HG02943 (cell line): ENCODE measurements around the gene STK32B.

Experiments
- ATAC-seq: cut with Tn5 transposase; IDR thresholded peaks from one replicate; pipeline ENCODE4 v1.9.1; 2021; ENCODE audit warnings: mild to moderate bottlenecking, low read depth, moderate library complexity; ENCODE audit not compliant: unreplicated experiment

STK32B gene

GRCh38 chr4:5458676-5459075 is 407.4 kb downstream of the STK32B start:
- ATAC-seq = no peak

- no peak for ATAC-seq
Measured at GRCh38 chr4:5459236-5459635, 408.0 kb downstream of the STK32B start.

GRCh38 chr4:5460106-5460801 is 409.0 kb downstream of the STK32B start:
- no peak for ATAC-seq

GRCh38 chr4:5461477-5461876 is 410.2 kb downstream of the STK32B start:
- ATAC-seq = no peak

- no peak for ATAC-seq
Measured at GRCh38 chr4:5462254-5462835, 411.1 kb downstream of the STK32B start.

- ATAC-seq = no peak
Measured at GRCh38 chr4:5462896-5463295, 411.6 kb downstream of the STK32B start.

- ATAC-seq = no peak
Measured at GRCh38 chr4:5463361-5463760, 412.1 kb downstream of the STK32B start.

- no peak for ATAC-seq
Measured at GRCh38 chr4:5463936-5464650, 412.8 kb downstream of the STK32B start.

GRCh38 chr4:5465529-5465928 is 414.2 kb downstream of the STK32B start:
- no peak for ATAC-seq

- ATAC-seq = no peak
Measured at GRCh38 chr4:5465956-5466355, 414.7 kb downstream of the STK32B start.

- ATAC-seq = no peak
Measured at GRCh38 chr4:5467111-5467510, 415.8 kb downstream of the STK32B start.

GRCh38 chr4:5469151-5469775 is 418.0 kb downstream of the STK32B start:
- ATAC-seq = no peak

GRCh38 chr4:5469861-5470260 is 418.6 kb downstream of the STK32B start:
- no peak for ATAC-seq

GRCh38 chr4:5470318-5471198 is 419.3 kb downstream of the STK32B start:
- ATAC-seq = no peak

- ATAC-seq = no peak
Measured at GRCh38 chr4:5471206-5471605, 419.9 kb downstream of the STK32B start.

GRCh38 chr4:5471691-5472090 is 420.4 kb downstream of the STK32B start:
- ATAC-seq = no peak

- ATAC-seq = no peak
Measured at GRCh38 chr4:5472160-5472591, 420.9 kb downstream of the STK32B start.

- ATAC-seq = no peak
Measured at GRCh38 chr4:5473125-5473524, 421.8 kb downstream of the STK32B start.

- no peak for ATAC-seq
Measured at GRCh38 chr4:5474756-5475155, 423.5 kb downstream of the STK32B start.

- no peak for ATAC-seq
Measured at GRCh38 chr4:5477613-5478012, 426.3 kb downstream of the STK32B start.
